MCF 10A (cell line): ENCODE measurements around the gene SLC52A1. TPM values are rescaled to one million over a fixed set of nuclear protein-coding genes. Genes with fewer than 3 reads are reported as not detected.

Experiments used
- BruUV-seq: library from RNA; stranded (reverse); fragments of 400-500 nt; replicated peaks from 2 replicates; lab custom pipeline; 2021; lab: Mats Ljungman, UMichigan
- CTCF ChIA-PET: fragments of 300-600 bp; sonication (Branson Sonifier 250); formaldehyde crosslinking; extraction: SDS; loops from one replicate; lab custom pipeline; 2021; ENCODE audit warnings: antibody characterized with exemption, inconsistent platforms; lab: Yijun Ruan, JAX
- POLR2A ChIA-PET: fragments of 300-600, 350-650 bp; sonication (Branson Sonifier 250); formaldehyde crosslinking; extraction: SDS; loops from one replicate; lab custom pipeline; 2020; ENCODE audit warnings: antibody characterized with exemption, inconsistent platforms; lab: Yijun Ruan, JAX
- DNase-seq: peaks from one replicate; pipeline ENCODE4 v3.0.0-alpha.2; 2018; ENCODE audit not compliant: unreplicated experiment
- H3K27ac Mint-ChIP-seq: one replicate; pipeline ENCODE4 v1.8.0; 2022; ENCODE audit warnings: mild to moderate bottlenecking, low read depth, mixed read lengths; ENCODE audit not compliant: unreplicated experiment
- H3K27me3 Mint-ChIP-seq: one replicate; pipeline ENCODE4 v1.8.0; 2022; ENCODE audit warnings: mixed read lengths; ENCODE audit not compliant: insufficient read depth, unreplicated experiment
- H3K36me3 Mint-ChIP-seq: one replicate; pipeline ENCODE4 v1.8.0; 2022; ENCODE audit warnings: mild to moderate bottlenecking, moderate library complexity, mixed read lengths; ENCODE audit not compliant: insufficient read depth, unreplicated experiment
- H3K4me1 Mint-ChIP-seq: one replicate; pipeline ENCODE4 v1.8.0; 2022; ENCODE audit warnings: mixed read lengths; ENCODE audit not compliant: insufficient read depth, unreplicated experiment
- H3K4me3 Mint-ChIP-seq: one replicate; pipeline ENCODE4 v1.8.0; 2022; ENCODE audit warnings: mild to moderate bottlenecking, moderate library complexity, mixed read lengths; ENCODE audit not compliant: unreplicated experiment
- H3K9me3 Mint-ChIP-seq: one replicate; pipeline ENCODE4 v1.8.0; 2022; ENCODE audit warnings: mixed read lengths; ENCODE audit not compliant: unreplicated experiment
- intact Hi-C: fragments of 100-400 bp; cut with micrococcal nuclease; formaldehyde crosslinking; loops from 2 replicates; pipeline ENCODE4 v1.14.1; 2022
- total RNA-seq: library from RNA; stranded (reverse); gene quantifications from 2 replicates; pipeline ENCODE4 v1.2.3, GENCODE V29; 2022
- TF ChIP-seq, protein P1 (sequence below): fragments of 200-600 bp; IDR thresholded peaks from one replicate; pipeline ENCODE4 v1.8.0; 2022; ENCODE audit warnings: antibody characterized with exemption, mild to moderate bottlenecking; ENCODE audit not compliant: unreplicated experiment

Gene SLC52A1
- total RNA-seq, 1 experiment from 2014 or later: not detected

DNA sequence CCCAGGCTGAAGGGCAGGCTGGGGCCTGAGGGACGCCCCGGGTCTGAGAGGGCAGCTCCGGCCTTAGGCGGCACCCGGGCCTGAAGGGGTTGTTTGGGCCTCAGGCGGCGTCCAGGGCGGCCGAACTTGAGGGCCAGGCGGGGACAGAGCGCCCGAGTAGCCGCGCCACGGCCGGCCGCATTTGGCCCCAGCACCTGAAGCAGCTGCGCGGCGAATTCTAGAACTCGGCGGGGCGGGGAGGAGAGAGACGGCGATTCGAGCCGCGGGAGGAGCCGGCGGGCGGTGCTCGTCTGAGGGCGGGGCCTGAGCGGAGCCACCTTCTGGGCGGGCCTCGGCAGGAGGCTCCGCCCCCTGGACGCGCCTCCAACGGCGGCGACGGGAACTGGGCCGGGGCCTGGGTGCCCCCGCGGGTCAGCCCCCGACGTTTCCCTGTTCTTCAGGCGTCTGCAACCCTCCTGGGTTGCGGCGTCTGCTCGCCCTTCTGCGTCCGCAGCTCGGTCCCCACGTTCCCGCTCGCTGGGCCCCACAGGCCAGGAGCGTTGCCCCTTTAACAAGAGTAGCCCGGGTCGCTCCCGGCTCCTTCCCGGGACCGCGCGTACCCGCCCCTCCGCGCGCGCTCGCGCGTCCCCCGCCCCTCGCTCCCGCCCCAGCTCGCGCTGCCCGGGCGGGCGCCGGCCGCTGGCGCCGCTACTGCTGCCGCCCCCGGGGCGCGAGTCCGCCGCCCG, 37.8 kb downstream of the SLC52A1 start, which contains the start of the genes INCA1 and KIF1C:
TSS of gene INCA1 (minus strand) at position 221 of the 725 bp plus-strand sequence. CDS start 3,085 bp downstream, outside the sequence.
TSS of gene KIF1C (plus strand) at position 649 of the 725 bp plus-strand sequence. CDS start 2,297 bp downstream, outside the sequence.
- peak within 1 kb of the TSS; percentile 86 for H3K27ac Mint-ChIP-seq
- no TSS peak for BruUV-seq
- TF ChIP-seq, protein P1, sequence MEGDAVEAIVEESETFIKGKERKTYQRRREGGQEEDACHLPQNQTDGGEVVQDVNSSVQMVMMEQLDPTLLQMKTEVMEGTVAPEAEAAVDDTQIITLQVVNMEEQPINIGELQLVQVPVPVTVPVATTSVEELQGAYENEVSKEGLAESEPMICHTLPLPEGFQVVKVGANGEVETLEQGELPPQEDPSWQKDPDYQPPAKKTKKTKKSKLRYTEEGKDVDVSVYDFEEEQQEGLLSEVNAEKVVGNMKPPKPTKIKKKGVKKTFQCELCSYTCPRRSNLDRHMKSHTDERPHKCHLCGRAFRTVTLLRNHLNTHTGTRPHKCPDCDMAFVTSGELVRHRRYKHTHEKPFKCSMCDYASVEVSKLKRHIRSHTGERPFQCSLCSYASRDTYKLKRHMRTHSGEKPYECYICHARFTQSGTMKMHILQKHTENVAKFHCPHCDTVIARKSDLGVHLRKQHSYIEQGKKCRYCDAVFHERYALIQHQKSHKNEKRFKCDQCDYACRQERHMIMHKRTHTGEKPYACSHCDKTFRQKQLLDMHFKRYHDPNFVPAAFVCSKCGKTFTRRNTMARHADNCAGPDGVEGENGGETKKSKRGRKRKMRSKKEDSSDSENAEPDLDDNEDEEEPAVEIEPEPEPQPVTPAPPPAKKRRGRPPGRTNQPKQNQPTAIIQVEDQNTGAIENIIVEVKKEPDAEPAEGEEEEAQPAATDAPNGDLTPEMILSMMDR: no peak
- POLR2A ChIA-PET: interaction anchor here (0.6 to 3.1 kb wide), 12 partner anchors 9 to 414 kb away, joined by 3 to 48 read pairs (median 6); partner anchors contain the start of genes CAMTA2, PFN1, RNF167 and SLC25A11
- H3K4me3 Mint-ChIP-seq: peak within 1 kb of the TSS; percentile 97
- peaks cover 23% of the 10 kb centered on the region for H3K4me1 Mint-ChIP-seq
- intact Hi-C loops: no loop called here
- DNase-seq: peak; percentile 90
- H3K36me3 Mint-ChIP-seq: peaks cover 17% of the 10 kb centered on the region
- CTCF ChIA-PET: interaction anchor here (0.7 to 1.5 kb wide), 5 partner anchors 9 to 88 kb away, joined by 3 to 5 read pairs (median 3); partner anchors contain the start of gene CAMTA2
- no peaks in the 10 kb centered on the region for H3K9me3 Mint-ChIP-seq
- H3K27me3 Mint-ChIP-seq: no peaks in the 10 kb centered on the region

DNA sequence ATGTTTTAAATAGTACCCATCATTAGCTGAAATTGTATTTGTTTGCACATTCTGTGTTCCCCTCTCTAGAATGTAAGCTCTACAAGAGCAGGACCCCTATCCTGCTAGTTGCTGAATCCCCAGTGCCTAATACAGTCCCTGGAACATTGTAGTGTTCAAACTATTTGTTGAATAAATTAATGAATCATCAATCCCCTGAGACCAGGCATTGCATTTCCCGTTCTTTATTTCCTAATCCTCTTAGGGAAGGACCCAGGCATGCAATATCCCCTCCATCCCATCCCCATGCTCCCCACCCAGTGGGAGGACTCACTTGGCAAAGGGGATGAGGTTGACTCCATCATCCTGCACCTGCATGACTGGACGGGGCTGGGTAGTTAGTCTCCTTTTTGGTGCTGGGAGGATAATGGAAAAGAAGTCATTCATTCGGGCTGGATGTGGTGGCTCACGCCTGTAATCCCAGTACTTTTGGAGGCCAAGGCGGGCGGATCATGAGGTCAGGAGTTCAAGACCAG, 41.1 kb downstream of the SLC52A1 start:
- POLR2A ChIA-PET: interaction anchor here (1.6 kb wide), 1 partner anchor 7 kb away, joined by 6 read pairs; no protein-coding TSS in a partner anchor
- TF ChIP-seq, protein P1: no peak
- Mint-ChIP-seq H3K9me3 (no peaks in the 10 kb centered on the region), H3K36me3 (peaks cover 6% of the 10 kb centered on the region), H3K4me1 (peaks cover 6% of the 10 kb centered on the region), H3K4me3 (no peak overlapping the region), H3K27me3 (no peaks in the 10 kb centered on the region), H3K27ac (no peak overlapping the region)
- CTCF ChIA-PET: interaction anchor here (1.5 kb wide), 1 partner anchor 67 kb away, joined by 4 read pairs; no protein-coding TSS in a partner anchor
- no peak for DNase-seq
- intact Hi-C loops: no loop called here
- no TSS peak for BruUV-seq

DNA sequence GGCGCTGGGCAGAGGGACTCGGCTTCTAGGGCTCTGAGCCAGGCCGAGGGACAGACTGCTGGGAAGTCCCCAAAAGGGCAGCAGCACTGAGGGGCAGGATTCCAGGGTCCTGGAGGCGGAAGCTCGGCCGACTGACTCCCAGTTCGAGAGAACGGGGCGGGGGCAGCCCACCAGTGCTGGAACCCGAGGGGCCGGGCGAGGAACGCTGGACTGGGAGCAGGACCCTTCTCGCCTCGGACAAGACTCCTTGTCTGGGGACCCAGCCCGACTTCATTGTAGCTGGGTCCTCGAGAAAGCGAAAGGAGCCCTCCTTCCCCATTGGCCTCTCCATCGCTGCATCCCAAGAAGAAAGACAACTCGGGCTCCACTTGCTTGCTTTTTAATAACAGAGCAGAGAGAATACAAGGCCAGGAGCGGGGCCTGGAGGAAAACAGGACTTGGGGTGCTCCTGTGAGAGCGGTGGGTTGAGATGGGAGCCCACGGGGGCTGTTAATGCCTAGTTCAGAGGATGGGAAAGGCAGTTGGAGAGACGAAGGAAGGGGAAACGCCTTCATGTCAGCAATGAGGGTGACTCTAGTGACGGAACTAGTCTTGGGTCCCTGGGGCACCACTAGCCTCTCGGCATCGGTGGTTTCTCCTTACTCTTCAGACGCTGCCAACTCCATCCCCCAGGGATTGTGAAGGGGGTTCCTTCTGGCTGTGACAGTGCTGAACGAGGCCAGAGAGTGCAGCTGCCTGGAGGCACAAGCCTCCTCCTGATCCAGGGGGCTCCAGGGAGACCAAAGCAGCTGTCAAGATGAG, 47.3 kb downstream of the SLC52A1 start:
- CTCF ChIA-PET: interaction anchor here (0.5 to 1.7 kb wide), 12 partner anchors 9 to 800 kb away, joined by 3 to 6 read pairs (median 3); partner anchors contain the start of genes INCA1 and KIF1C
- peak overlapping the region; percentile 84 for H3K27ac Mint-ChIP-seq

More for the DNA sequence above, 47.3 kb downstream of the SLC52A1 start:
- POLR2A ChIA-PET: interaction anchor here (0.7 to 5.6 kb wide), 12 partner anchors 9 to 197 kb away, joined by 3 to 81 read pairs (median 6); partner anchors contain the start of genes CHRNE, INCA1, KIF1C and PFN1
- BruUV-seq: TSS peak; percentile 37
- Mint-ChIP-seq H3K4me1 (peaks cover 28% of the 10 kb centered on the region), H3K27me3 (no peaks in the 10 kb centered on the region), H3K9me3 (no peaks in the 10 kb centered on the region), H3K36me3 (peaks cover 20% of the 10 kb centered on the region), H3K4me3 (peak overlapping the region; percentile 87)
- no peak for DNase-seq
- TF ChIP-seq, protein P1: no peak
- intact Hi-C loops: loop anchor here (1.0 kb wide), 1 partner anchor 79 kb away; no protein-coding TSS in a partner anchor
